GM12875 (cell line): ENCODE data around the gene DIP2C.

Experiments used
- H3K4me3 ChIP-seq: one replicate; pipeline ENCODE4 v1.5.1; 2011; ENCODE audit warnings: low read depth, low read length, control low read depth
- CTCF ChIP-seq: IDR thresholded peaks from 2 replicates; pipeline ENCODE4 v1.5.1; 2011; ENCODE audit warnings: low read depth, mild to moderate bottlenecking, control low read depth, inconsistent platforms, low read length, moderate library complexity, borderline replicate concordance; ENCODE audit not compliant: insufficient read depth

Gene DIP2C

GRCh38 chr10:552679-553078 lies 136.8 kb downstream of the DIP2C start:
- H3K4me3 ChIP-seq = no peak overlapping the region
- TF ChIP-seq CTCF = no peak

GRCh38 chr10:551373-552252 lies 137.9 kb downstream of the DIP2C start:
- no peak for TF ChIP-seq CTCF
- H3K4me3 ChIP-seq = no peak overlapping the region

- H3K4me3 ChIP-seq = no peak overlapping the region
- no peak for TF ChIP-seq CTCF
Measured at GRCh38 chr10:550665-551372, 138.6 kb downstream of the DIP2C start.

GRCh38 chr10:549391-549790 lies 140.1 kb downstream of the DIP2C start:
- no peak for TF ChIP-seq CTCF
- H3K4me3 ChIP-seq = no peak overlapping the region

GRCh38 chr10:548238-548901 lies 141.1 kb downstream of the DIP2C start:
- no peak overlapping the region for H3K4me3 ChIP-seq
- no peak for TF ChIP-seq CTCF

- no peak for TF ChIP-seq CTCF
- no peak overlapping the region for H3K4me3 ChIP-seq
Measured at GRCh38 chr10:547591-548081, 141.8 kb downstream of the DIP2C start.
